GM23338 (cell line): Measurements from ENCODE around the gene FAF2. TPM values are rescaled to one million over a fixed set of nuclear protein-coding genes. Genes with fewer than 3 reads are reported as not detected.

Source experiments
- ATAC-seq: fragments of 200-7000 bp; cut with Tn5 transposase; 3 replicates; pipeline ENCODE4 v1.9.1; 2020
- DNase-seq: peaks from one replicate; pipeline ENCODE4 v3.0.0-alpha.2; 2015; ENCODE audit warnings: low spot score
- H2AFZ ChIP-seq: fragments of 200-600 bp; sonication (generic); 2 replicates; pipeline ENCODE4 v1.8.0; 2016; ENCODE audit warnings: antibody characterized with exemption, mild to moderate bottlenecking, moderate library complexity
- H3F3A ChIP-seq: fragments of 200-600 bp; sonication (generic); replicated peaks from 2 replicates; pipeline ENCODE4 v1.8.0; 2017; ENCODE audit warnings: antibody characterized with exemption, mixed run types, low read depth
- H3K27ac ChIP-seq: fragments of 200-600 bp; sonication (generic); 2 replicates; pipeline ENCODE4 v1.6.1; 2016; ENCODE audit warnings: low read depth
- H3K27me3 ChIP-seq: fragments of 200-600 bp; sonication (generic); 2 replicates; pipeline ENCODE4 v1.8.0; 2016; ENCODE audit warnings: mild to moderate bottlenecking, mixed run types, moderate library complexity; ENCODE audit not compliant: insufficient read depth
- H3K36me3 ChIP-seq: fragments of 200-600 bp; sonication (generic); 2 replicates; pipeline ENCODE4 v1.8.0; 2016; ENCODE audit warnings: mild to moderate bottlenecking; ENCODE audit not compliant: insufficient read depth
- H3K4me1 ChIP-seq: fragments of 200-600 bp; sonication (generic); 2 replicates; pipeline ENCODE4 v1.8.0; 2016; ENCODE audit warnings: mild to moderate bottlenecking, moderate library complexity; ENCODE audit not compliant: insufficient read depth
- H3K4me2 ChIP-seq: fragments of 200-600 bp; sonication (generic); 2 replicates; pipeline ENCODE4 v1.7.1; 2017; ENCODE audit warnings: mixed run types
- H3K4me3 ChIP-seq: fragments of 200-600 bp; sonication (generic); 2 replicates; pipeline ENCODE4 v1.6.1; 2016; ENCODE audit warnings: mixed run types
- H3K79me2 ChIP-seq: fragments of 200-600 bp; sonication (generic); replicated peaks from 2 replicates; pipeline ENCODE4 v1.8.0; 2017; ENCODE audit warnings: mild to moderate bottlenecking; ENCODE audit not compliant: insufficient read depth
- H3K9me2 ChIP-seq: fragments of 200-600 bp; sonication (generic); 2 replicates; pipeline ENCODE4 v1.8.0; 2017; ENCODE audit not compliant: insufficient read depth
- H4K20me1 ChIP-seq: fragments of 200-600 bp; sonication (generic); replicated peaks from 2 replicates; pipeline ENCODE4 v1.8.0; 2017; ENCODE audit warnings: mild to moderate bottlenecking; ENCODE audit not compliant: insufficient read depth
- H3K27ac Mint-ChIP-seq: 2 replicates; pipeline ENCODE4 v1.8.0; 2020; ENCODE audit warnings: inconsistent platforms, mild to moderate bottlenecking, moderate library complexity, mixed read lengths
- H3K27me3 Mint-ChIP-seq: 3 replicates; pipeline ENCODE4 v1.8.0; 2022; ENCODE audit warnings: low read depth, mild to moderate bottlenecking, moderate library complexity, mixed read lengths, inconsistent platforms; ENCODE audit not compliant: insufficient read depth, poor library complexity
- H3K36me3 Mint-ChIP-seq: 3 replicates; pipeline ENCODE4 v1.8.0; 2021; ENCODE audit warnings: low read depth, mild to moderate bottlenecking, inconsistent platforms, moderate library complexity, mixed read lengths
- H3K4me1 Mint-ChIP-seq: 3 replicates; pipeline ENCODE4 v1.8.0; 2020; ENCODE audit warnings: mild to moderate bottlenecking, inconsistent platforms, mixed read lengths
- H3K4me3 Mint-ChIP-seq: 3 replicates; pipeline ENCODE4 v1.8.0; 2021; ENCODE audit warnings: moderate library complexity, mild to moderate bottlenecking, inconsistent platforms, mixed read lengths
- H3K9me3 Mint-ChIP-seq: 3 replicates; pipeline ENCODE4 v1.8.0; 2020; ENCODE audit warnings: moderate library complexity, mild to moderate bottlenecking, inconsistent platforms, mixed read lengths
- EZH2 ChIP-seq: fragments of 200-600 bp; sonication (generic); IDR thresholded peaks from one replicate; pipeline ENCODE4 v1.8.0; 2017; ENCODE audit warnings: antibody characterized with exemption, mild to moderate bottlenecking, low read depth; ENCODE audit not compliant: unreplicated experiment
- EZH2phosphoT487 ChIP-seq: fragments of 200-600 bp; sonication (generic); IDR thresholded peaks from one replicate; pipeline ENCODE4 v1.8.1; 2018; ENCODE audit warnings: antibody characterized with exemption; ENCODE audit not compliant: unreplicated experiment
- JUNB ChIP-seq: IDR thresholded peaks from one replicate; pipeline ENCODE4 v1.6.1; 2016; ENCODE audit warnings: antibody characterized with exemption; ENCODE audit not compliant: unreplicated experiment
- polyA plus RNA-seq: library from polyadenylated mRNA; unstranded; fragments of >200 nt; fragmentation: Nextera tagmentation; extraction: Ambion mirVana; gene quantifications from 2 replicates; pipeline ENCODE4 v1.2.1, GENCODE V29; 2016
- small RNA-seq: library from RNA; depleted of rRNA; stranded (forward); fragments of <200 nt; gene quantifications from one replicate; pipeline ENCODE3, GENCODE V24; 2014; ENCODE audit warnings: low replicate concordance
- total RNA-seq: library from RNA; depleted of rRNA; stranded (reverse); fragments of >200 nt; shearing (Covaris generic); gene quantifications from 2 replicates; pipeline ENCODE4 v1.2.3, GENCODE V29; 2014; rRNA removed
- TF ChIP-seq, protein P1 (sequence below): fragments of 250-450 bp; sonication (Bioruptor Pico); IDR thresholded peaks from 2 replicates; pipeline ENCODE4 v1.5.0; 2020; ENCODE audit warnings: mild to moderate bottlenecking, moderate library complexity
- TF ChIP-seq, protein P2 (sequence below): IDR thresholded peaks from 2 replicates; pipeline ENCODE4 v1.6.1; 2016; ENCODE audit warnings: antibody characterized with exemption

FAF2 gene
- total and polyA plus RNA-seq, 2 experiments from 2014 or later, result 32.8 to 37.6 TPM

DNA sequence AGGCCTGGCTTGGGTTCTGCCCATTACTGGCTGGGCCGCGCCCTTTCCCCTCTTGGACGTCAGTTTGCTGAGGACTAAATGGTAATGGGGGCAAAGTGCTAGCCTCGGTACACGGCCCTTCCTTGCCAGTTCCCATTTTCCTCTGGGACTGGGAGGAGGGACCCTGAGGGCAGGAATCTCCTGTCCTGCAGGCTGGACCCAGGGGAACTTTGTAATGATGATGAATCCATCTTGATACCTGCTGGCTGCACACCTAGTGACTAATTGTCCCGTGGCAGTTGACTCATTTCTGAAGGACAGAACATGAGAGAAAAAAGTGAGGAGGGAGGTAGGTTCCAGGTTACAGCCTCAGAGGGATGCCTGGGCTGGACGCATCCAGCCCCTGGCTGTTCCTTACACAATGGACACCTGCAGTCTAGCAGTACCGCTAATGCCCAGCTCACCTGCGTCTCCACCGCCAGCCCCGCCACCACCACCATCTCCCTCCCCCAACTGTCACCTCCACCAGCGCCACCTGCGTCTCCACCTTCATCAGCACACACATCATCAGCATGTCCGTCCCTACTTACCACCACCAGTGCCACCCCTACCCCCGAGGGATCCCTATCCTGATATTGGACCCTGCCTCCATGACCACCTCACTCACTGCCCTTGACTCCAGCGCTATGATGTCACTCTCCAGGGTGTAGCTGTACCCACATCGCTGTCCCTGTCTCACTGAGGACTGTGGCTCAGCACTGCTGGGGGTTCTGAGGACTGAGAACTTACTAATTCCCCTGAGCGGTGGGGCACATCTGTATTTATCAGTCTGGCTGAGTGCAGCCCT, 105.3 kb downstream of the FAF2 start (continued):
- TF ChIP-seq, protein P1, sequence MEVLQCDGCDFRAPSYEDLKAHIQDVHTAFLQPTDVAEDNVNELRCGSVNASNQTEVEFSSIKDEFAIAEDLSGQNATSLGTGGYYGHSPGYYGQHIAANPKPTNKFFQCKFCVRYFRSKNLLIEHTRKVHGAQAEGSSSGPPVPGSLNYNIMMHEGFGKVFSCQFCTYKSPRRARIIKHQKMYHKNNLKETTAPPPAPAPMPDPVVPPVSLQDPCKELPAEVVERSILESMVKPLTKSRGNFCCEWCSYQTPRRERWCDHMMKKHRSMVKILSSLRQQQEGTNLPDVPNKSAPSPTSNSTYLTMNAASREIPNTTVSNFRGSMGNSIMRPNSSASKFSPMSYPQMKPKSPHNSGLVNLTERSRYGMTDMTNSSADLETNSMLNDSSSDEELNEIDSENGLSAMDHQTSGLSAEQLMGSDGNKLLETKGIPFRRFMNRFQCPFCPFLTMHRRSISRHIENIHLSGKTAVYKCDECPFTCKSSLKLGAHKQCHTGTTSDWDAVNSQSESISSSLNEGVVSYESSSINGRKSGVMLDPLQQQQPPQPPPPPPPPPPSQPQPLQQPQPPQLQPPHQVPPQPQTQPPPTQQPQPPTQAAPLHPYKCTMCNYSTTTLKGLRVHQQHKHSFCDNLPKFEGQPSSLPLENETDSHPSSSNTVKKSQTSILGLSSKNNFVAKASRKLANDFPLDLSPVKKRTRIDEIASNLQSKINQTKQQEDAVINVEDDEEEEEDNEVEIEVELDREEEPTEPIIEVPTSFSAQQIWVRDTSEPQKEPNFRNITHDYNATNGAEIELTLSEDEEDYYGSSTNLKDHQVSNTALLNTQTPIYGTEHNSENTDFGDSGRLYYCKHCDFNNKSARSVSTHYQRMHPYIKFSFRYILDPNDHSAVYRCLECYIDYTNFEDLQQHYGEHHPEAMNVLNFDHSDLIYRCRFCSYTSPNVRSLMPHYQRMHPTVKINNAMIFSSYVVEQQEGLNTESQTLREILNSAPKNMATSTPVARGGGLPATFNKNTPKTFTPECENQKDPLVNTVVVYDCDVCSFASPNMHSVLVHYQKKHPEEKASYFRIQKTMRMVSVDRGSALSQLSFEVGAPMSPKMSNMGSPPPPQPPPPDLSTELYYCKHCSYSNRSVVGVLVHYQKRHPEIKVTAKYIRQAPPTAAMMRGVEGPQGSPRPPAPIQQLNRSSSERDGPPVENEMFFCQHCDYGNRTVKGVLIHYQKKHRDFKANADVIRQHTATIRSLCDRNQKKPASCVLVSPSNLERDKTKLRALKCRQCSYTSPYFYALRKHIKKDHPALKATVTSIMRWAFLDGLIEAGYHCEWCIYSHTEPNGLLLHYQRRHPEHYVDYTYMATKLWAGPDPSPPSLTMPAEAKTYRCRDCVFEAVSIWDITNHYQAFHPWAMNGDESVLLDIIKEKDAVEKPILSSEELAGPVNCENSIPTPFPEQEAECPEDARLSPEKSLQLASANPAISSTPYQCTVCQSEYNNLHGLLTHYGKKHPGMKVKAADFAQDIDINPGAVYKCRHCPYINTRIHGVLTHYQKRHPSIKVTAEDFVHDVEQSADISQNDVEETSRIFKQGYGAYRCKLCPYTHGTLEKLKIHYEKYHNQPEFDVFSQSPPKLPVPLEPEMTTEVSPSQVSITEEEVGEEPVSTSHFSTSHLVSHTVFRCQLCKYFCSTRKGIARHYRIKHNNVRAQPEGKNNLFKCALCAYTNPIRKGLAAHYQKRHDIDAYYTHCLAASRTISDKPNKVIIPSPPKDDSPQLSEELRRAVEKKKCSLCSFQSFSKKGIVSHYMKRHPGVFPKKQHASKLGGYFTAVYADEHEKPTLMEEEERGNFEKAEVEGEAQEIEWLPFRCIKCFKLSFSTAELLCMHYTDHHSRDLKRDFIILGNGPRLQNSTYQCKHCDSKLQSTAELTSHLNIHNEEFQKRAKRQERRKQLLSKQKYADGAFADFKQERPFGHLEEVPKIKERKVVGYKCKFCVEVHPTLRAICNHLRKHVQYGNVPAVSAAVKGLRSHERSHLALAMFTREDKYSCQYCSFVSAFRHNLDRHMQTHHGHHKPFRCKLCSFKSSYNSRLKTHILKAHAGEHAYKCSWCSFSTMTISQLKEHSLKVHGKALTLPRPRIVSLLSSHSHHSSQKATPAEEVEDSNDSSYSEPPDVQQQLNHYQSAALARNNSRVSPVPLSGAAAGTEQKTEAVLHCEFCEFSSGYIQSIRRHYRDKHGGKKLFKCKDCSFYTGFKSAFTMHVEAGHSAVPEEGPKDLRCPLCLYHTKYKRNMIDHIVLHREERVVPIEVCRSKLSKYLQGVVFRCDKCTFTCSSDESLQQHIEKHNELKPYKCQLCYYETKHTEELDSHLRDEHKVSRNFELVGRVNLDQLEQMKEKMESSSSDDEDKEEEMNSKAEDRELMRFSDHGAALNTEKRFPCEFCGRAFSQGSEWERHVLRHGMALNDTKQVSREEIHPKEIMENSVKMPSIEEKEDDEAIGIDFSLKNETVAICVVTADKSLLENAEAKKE, result no peak
- TF ChIP-seq, protein P2, sequence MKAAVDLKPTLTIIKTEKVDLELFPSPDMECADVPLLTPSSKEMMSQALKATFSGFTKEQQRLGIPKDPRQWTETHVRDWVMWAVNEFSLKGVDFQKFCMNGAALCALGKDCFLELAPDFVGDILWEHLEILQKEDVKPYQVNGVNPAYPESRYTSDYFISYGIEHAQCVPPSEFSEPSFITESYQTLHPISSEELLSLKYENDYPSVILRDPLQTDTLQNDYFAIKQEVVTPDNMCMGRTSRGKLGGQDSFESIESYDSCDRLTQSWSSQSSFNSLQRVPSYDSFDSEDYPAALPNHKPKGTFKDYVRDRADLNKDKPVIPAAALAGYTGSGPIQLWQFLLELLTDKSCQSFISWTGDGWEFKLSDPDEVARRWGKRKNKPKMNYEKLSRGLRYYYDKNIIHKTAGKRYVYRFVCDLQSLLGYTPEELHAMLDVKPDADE, result no peak
- no peak for TF ChIP-seq JUNB

DNA sequence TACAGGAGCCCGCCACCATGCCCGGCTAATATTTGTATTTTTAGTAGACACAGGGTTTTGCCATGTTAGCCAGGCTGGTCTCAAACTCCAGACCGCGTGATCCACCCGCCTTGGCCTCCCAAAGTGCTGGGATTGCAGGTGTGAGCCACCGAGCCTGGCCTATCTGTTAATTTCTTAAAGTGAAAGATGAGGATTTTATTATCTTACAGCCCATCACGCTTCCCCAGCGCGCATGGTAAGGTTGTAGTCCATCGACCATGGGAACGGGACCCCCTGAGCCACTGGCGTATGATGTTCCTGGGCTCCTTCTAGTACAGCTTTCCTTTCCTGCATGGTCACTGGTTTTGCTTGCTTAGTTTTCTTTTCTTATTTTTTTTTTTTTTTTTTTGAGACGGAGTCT, 109.7 kb downstream of the FAF2 start:
- Histone ChIP-seq H2AFZ (no peak overlapping the region), H3F3A (no peaks in the 10 kb centered on the region), H3K4me3 (no peak overlapping the region), H3K36me3 (no peaks in the 10 kb centered on the region), H3K27me3 (no peaks in the 10 kb centered on the region), H4K20me1 (no peaks in the 10 kb centered on the region), H3K4me1 (peaks cover 5% of the 10 kb centered on the region; the same call in 1 of the 2 replicates), H3K4me2 (no peak overlapping the region), H3K79me2 (no peaks in the 10 kb centered on the region), H3K27ac (no peak overlapping the region), H3K9me2 (no peaks in the 10 kb centered on the region)
- Mint-ChIP-seq H3K4me3 (no peak overlapping the region), H3K27me3 (peaks cover 13% of the 10 kb centered on the region), H3K4me1 (peaks cover 16% of the 10 kb centered on the region), H3K9me3 (peaks cover 5% of the 10 kb centered on the region; the same call in 1 of the 3 replicates), H3K27ac (no peak overlapping the region), H3K36me3 (no peaks in the 10 kb centered on the region)
- ATAC-seq, result no peak
- no peak for DNase-seq
- TF ChIP-seq EZH2phosphoT487 (no peak), EZH2 (no peak)

Small RNA genes lying within 50 kb of the gene (small RNA-seq; reads per million reads assigned to genes)
- gene AC010297.1, result not detected
- not detected for gene RF00019
- not detected for gene RN7SL684P

Other genes starting within 250 kb of the FAF2 start
- gene SIMC1, start 210.0 kb upstream of the FAF2 start, total RNA-seq, result 8.2 and 14.6 TPM in 2 replicates
- 8.6 and 9.4 TPM in 2 replicates for gene SIMC1, start 210.0 kb upstream of the FAF2 start, polyA plus RNA-seq
- 87.2 and 87.4 TPM in 2 replicates for gene KIAA1191, start 86.6 kb upstream of the FAF2 start, total RNA-seq
- gene KIAA1191, start 86.6 kb upstream of the FAF2 start, polyA plus RNA-seq, result 52.3 and 53.7 TPM in 2 replicates
- gene ARL10, start 82.9 kb upstream of the FAF2 start, total RNA-seq, result 6.7 and 7.9 TPM in 2 replicates
- gene ARL10, start 82.9 kb upstream of the FAF2 start, polyA plus RNA-seq, result 2.0 and 2.5 TPM in 2 replicates
- 43.4 and 44.3 TPM in 2 replicates for gene NOP16, start 59.8 kb upstream of the FAF2 start, total RNA-seq
- 181 and 193 TPM in 2 replicates for gene NOP16, start 59.8 kb upstream of the FAF2 start, polyA plus RNA-seq
- gene HIGD2A, start 59.6 kb upstream of the FAF2 start, total RNA-seq, result 50.1 and 67.7 TPM in 2 replicates
- gene HIGD2A, start 59.6 kb upstream of the FAF2 start, polyA plus RNA-seq, result 194 and 206 TPM in 2 replicates
- gene CLTB, start 31.8 kb upstream of the FAF2 start, total RNA-seq, result 34.0 and 41.4 TPM in 2 replicates
- 26.8 and 30.1 TPM in 2 replicates for gene CLTB, start 31.8 kb upstream of the FAF2 start, polyA plus RNA-seq
- 78.5 and 104 TPM in 2 replicates for gene RNF44, start 89.0 kb downstream of the FAF2 start, total RNA-seq
- 56.7 and 59.3 TPM in 2 replicates for gene RNF44, start 89.0 kb downstream of the FAF2 start, polyA plus RNA-seq
- not detected in 2 replicates for gene CDHR2, start 101.0 kb downstream of the FAF2 start, total RNA-seq
- gene CDHR2, start 101.0 kb downstream of the FAF2 start, polyA plus RNA-seq, result 0.17 TPM in 1 of 2 replicates, not detected in the other
- 11.7 and 14.6 TPM in 2 replicates for gene GPRIN1, start 161.8 kb downstream of the FAF2 start, total RNA-seq
- gene GPRIN1, start 161.8 kb downstream of the FAF2 start, polyA plus RNA-seq, result 3.8 and 4.4 TPM in 2 replicates
- gene SNCB, start 182.1 kb downstream of the FAF2 start, total RNA-seq, result 1.8 and 3.6 TPM in 2 replicates
- gene SNCB, start 182.1 kb downstream of the FAF2 start, polyA plus RNA-seq, result 13.5 and 13.8 TPM in 2 replicates
- gene EIF4E1B, start 182.3 kb downstream of the FAF2 start, total RNA-seq, result 0.17 TPM in 1 of 2 replicates, not detected in the other
- 0.10 TPM in 1 of 2 replicates, not detected in the other for gene EIF4E1B, start 182.3 kb downstream of the FAF2 start, polyA plus RNA-seq
- gene TSPAN17, start 199.1 kb downstream of the FAF2 start, total RNA-seq, result 51.0 and 52.1 TPM in 2 replicates
- 11.7 TPM in 2 replicates for gene TSPAN17, start 199.1 kb downstream of the FAF2 start, polyA plus RNA-seq